Panc1 (cell line): ENCODE measurements around the gene CLCNKA. TPM values are rescaled to one million over a fixed set of nuclear protein-coding genes. Genes with fewer than 3 reads are reported as not detected.

Experiments used
- ATAC-seq: fragments of 200-7000 bp; cut with Tn5 transposase; 2 replicates; pipeline ENCODE4 v1.9.1; 2020; ENCODE audit warnings: mild to moderate bottlenecking, moderate library complexity
- BruUV-seq: library from RNA; stranded (reverse); fragments of 400-500 nt; replicated peaks from 2 replicates; lab custom pipeline; 2021; lab: Mats Ljungman, UMichigan
- CTCF ChIA-PET: fragments of 300-600 bp; sonication (Branson Sonifier 250); formaldehyde crosslinking; loops from one replicate; lab custom pipeline; 2022; ENCODE audit warnings: antibody characterized with exemption; lab: Charles Lee
- POLR2A ChIA-PET: fragments of 300-600 bp; sonication (Branson Sonifier 250); formaldehyde crosslinking; loops from one replicate; lab custom pipeline; 2022; ENCODE audit warnings: antibody characterized with exemption; lab: Charles Lee
- DNase-seq: peaks from one replicate; pipeline ENCODE4 v3.0.0-alpha.2; 2010; ENCODE audit warnings: low read depth, low spot score
- H3K27ac ChIP-seq: 2 replicates; pipeline ENCODE4 v1.5.1; 2011; ENCODE audit warnings: mild to moderate bottlenecking, low read length, inconsistent platforms
- H3K27me3 ChIP-seq: fragments of 200-500 bp; sonication (Bioruptor generic); 2 replicates; pipeline ENCODE4 v1.6.0; 2014; ENCODE audit warnings: low read length, inconsistent platforms; ENCODE audit not compliant: control insufficient read depth, insufficient read depth
- H3K36me3 ChIP-seq: fragments of 200-500 bp; sonication (Bioruptor generic); 2 replicates; pipeline ENCODE4 v1.5.1; 2014; ENCODE audit warnings: inconsistent platforms, mild to moderate bottlenecking, low read length, moderate library complexity; ENCODE audit not compliant: control insufficient read depth, insufficient read depth
- H3K4me1 ChIP-seq: 2 replicates; pipeline ENCODE4 v1.5.1; 2011; ENCODE audit warnings: inconsistent platforms, mild to moderate bottlenecking, low read length, moderate library complexity; ENCODE audit not compliant: control insufficient read depth, insufficient read depth
- H3K4me3 ChIP-seq, 2 experiments: 2 replicates each; pipeline ENCODE4 v1.5.1; 2011 to 2012; ENCODE audit warnings: low read depth in 2 of 2, low read length in 2 of 2, mild to moderate bottlenecking in 2 of 2, inconsistent platforms in 1 of 2, moderate library complexity in 1 of 2
- H3K9me3 ChIP-seq: fragments of 200-500 bp; sonication (Bioruptor generic); 2 replicates; pipeline ENCODE4 v1.5.1; 2014; ENCODE audit warnings: low read depth, mild to moderate bottlenecking, inconsistent platforms, low read length, moderate library complexity; ENCODE audit not compliant: control insufficient read depth, insufficient read depth
- POLR2AphosphoS5 ChIP-seq: IDR thresholded peaks from 2 replicates; pipeline ENCODE4 v1.6.1; 2012; ENCODE audit warnings: mild to moderate bottlenecking, low read depth, low read length, moderate library complexity
- SIN3A ChIP-seq: IDR thresholded peaks from 2 replicates; pipeline ENCODE4 v1.6.1; 2012; ENCODE audit warnings: low read depth, mild to moderate bottlenecking, low read length, moderate library complexity, borderline replicate concordance; ENCODE audit not compliant: insufficient read depth
- TCF7L2 ChIP-seq: IDR thresholded peaks from 2 replicates; pipeline ENCODE4 v1.6.1; 2011; ENCODE audit warnings: mild to moderate bottlenecking, low read depth, low read length, inconsistent platforms
- in situ Hi-C: cut with HindIII; loops from 2 replicates; pipeline ENCODE4 v1.10.0; 2016; ENCODE audit warnings: low sequenced_read_pairs, low pct_unique_long_range_greater_than_20kb
- intact Hi-C: fragments of 100-400 bp; cut with micrococcal nuclease; formaldehyde crosslinking; loops from one replicate; pipeline ENCODE4 v1.10.0; 2022; ENCODE audit not compliant: unreplicated experiment
- total RNA-seq: library from RNA; stranded (reverse); gene quantifications from one replicate; pipeline ENCODE4 v1.2.1, GENCODE V29; 2021; ENCODE audit not compliant: unreplicated experiment
- TF ChIP-seq, protein P1 (sequence below), 2 experiments: IDR thresholded peaks; 2 replicates each; pipeline ENCODE4 v1.6.1; 2011 to 2012; ENCODE audit warnings: low read depth in 2 of 2, control low read depth in 1 of 2, low read length in 1 of 2, mild to moderate bottlenecking in 1 of 2, moderate library complexity in 1 of 2; ENCODE audit not compliant: insufficient read depth in 1 of 2
- TF ChIP-seq, protein P2 (sequence below): fragments of 450-650 bp; IDR thresholded peaks from 2 replicates; pipeline ENCODE4 v1.5.1; 2017; ENCODE audit warnings: mild to moderate bottlenecking

CLCNKA gene
- total RNA-seq, 1 experiment from 2014 or later, result 0.57 TPM

DNA sequence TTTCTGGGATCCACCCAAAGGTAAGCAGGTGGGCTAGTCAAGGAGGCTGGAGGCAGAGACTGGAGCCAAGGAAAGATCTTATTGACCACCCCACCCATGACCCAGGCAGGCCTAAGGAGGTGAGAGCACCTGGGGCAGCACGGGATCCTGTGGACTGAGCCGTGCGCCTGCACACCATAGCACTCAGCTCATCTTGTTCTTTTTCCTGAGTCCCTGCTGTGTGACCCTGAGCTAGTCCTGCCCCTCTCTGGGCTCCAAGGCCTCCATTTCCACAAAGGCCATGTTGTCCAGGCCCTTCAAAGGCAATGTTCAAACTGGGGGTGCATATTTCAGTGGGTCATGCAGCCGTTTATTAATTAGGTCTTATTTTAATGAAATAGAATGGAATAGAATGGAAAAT, 44.4 kb downstream of the CLCNKA start:
- TF ChIP-seq SIN3A (no peak), POLR2AphosphoS5 (no peak), TCF7L2 (no peak)
- TF ChIP-seq, protein P1, sequence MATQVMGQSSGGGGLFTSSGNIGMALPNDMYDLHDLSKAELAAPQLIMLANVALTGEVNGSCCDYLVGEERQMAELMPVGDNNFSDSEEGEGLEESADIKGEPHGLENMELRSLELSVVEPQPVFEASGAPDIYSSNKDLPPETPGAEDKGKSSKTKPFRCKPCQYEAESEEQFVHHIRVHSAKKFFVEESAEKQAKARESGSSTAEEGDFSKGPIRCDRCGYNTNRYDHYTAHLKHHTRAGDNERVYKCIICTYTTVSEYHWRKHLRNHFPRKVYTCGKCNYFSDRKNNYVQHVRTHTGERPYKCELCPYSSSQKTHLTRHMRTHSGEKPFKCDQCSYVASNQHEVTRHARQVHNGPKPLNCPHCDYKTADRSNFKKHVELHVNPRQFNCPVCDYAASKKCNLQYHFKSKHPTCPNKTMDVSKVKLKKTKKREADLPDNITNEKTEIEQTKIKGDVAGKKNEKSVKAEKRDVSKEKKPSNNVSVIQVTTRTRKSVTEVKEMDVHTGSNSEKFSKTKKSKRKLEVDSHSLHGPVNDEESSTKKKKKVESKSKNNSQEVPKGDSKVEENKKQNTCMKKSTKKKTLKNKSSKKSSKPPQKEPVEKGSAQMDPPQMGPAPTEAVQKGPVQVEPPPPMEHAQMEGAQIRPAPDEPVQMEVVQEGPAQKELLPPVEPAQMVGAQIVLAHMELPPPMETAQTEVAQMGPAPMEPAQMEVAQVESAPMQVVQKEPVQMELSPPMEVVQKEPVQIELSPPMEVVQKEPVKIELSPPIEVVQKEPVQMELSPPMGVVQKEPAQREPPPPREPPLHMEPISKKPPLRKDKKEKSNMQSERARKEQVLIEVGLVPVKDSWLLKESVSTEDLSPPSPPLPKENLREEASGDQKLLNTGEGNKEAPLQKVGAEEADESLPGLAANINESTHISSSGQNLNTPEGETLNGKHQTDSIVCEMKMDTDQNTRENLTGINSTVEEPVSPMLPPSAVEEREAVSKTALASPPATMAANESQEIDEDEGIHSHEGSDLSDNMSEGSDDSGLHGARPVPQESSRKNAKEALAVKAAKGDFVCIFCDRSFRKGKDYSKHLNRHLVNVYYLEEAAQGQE (IDR thresholded peaks at IDR 0.05; ENCODE audit: insufficient read depth in 1 of 2, low read depth in 2 of 2, low read length in 1 of 2), result no peak
- TF ChIP-seq, protein P2, sequence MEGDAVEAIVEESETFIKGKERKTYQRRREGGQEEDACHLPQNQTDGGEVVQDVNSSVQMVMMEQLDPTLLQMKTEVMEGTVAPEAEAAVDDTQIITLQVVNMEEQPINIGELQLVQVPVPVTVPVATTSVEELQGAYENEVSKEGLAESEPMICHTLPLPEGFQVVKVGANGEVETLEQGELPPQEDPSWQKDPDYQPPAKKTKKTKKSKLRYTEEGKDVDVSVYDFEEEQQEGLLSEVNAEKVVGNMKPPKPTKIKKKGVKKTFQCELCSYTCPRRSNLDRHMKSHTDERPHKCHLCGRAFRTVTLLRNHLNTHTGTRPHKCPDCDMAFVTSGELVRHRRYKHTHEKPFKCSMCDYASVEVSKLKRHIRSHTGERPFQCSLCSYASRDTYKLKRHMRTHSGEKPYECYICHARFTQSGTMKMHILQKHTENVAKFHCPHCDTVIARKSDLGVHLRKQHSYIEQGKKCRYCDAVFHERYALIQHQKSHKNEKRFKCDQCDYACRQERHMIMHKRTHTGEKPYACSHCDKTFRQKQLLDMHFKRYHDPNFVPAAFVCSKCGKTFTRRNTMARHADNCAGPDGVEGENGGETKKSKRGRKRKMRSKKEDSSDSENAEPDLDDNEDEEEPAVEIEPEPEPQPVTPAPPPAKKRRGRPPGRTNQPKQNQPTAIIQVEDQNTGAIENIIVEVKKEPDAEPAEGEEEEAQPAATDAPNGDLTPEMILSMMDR, result no peak
- H3K4me1 ChIP-seq, result peaks cover 3% of the 10 kb centered on the region; the same call in 1 of the 2 replicates
- H3K27ac ChIP-seq, result no peak overlapping the region
- CTCF ChIA-PET, result no interaction called here
- POLR2A ChIA-PET, result no interaction called here
- no peak for ATAC-seq
- H3K9me3 ChIP-seq, result no peaks in the 10 kb centered on the region
- no TSS peak for BruUV-seq
- H3K27me3 ChIP-seq, result no peaks in the 10 kb centered on the region
- no peaks in the 10 kb centered on the region for H3K36me3 ChIP-seq
- intact Hi-C loops, result no loop called here
- no peak overlapping the region for H3K4me3 ChIP-seq
- no peak for DNase-seq
- in situ Hi-C loops, result no loop called here

DNA sequence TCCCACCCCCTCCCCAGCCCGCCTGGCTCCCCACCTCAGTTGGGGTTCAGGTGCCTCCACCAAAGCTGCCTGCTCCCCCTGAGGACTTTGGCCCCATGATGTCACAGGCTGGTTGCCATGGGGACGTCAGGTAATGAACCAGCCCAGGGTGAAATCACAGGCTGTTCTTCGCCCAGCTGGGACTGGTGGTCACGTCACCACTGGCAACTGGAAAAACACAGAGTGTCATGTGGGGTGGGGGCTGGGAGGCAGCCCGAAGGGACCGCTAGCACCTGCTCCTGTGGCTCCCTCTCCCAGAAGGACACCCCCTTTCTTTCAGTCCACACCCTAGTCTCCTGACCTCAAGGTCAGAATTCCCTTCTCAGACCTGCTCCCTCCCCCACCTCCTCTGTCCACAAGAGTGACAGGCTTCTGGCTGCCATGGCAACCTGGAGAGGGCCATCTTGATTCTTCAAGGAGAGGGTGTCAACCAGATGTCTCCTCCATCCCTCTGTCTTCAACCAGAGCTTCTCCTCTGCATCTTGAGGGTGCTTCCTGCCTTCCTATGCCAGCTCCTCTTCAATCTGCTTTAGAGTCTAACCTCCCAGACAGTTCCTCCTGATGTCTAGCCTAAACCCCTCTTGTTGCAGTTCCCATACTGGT, 45.4 kb downstream of the CLCNKA start:
- TF ChIP-seq, protein P2, result no peak
- TF ChIP-seq, protein P1 (IDR thresholded peaks at IDR 0.05; ENCODE audit: insufficient read depth in 1 of 2, low read depth in 2 of 2, low read length in 1 of 2), result no peak
- no peak for TF ChIP-seq POLR2AphosphoS5
- TF ChIP-seq SIN3A, result no peak
- no peak for TF ChIP-seq TCF7L2
- intact Hi-C loops, result no loop called here
- no peaks in the 10 kb centered on the region for H3K9me3 ChIP-seq
- POLR2A ChIA-PET, result no interaction called here
- DNase-seq (no peak), ATAC-seq (no peak)
- no peak overlapping the region for H3K4me3 ChIP-seq
- H3K4me1 ChIP-seq, result peaks cover 3% of the 10 kb centered on the region; the same call in 1 of the 2 replicates
- H3K36me3 ChIP-seq, result no peaks in the 10 kb centered on the region
- in situ Hi-C loops, result no loop called here
- no TSS peak for BruUV-seq
- CTCF ChIA-PET, result interaction anchor here (0.6 to 1.4 kb wide), 3 partner anchors 11 to 110 kb away, joined by 3 to 6 read pairs (median 5); no protein-coding TSS in a partner anchor
- H3K27ac ChIP-seq, result no peak overlapping the region
- no peaks in the 10 kb centered on the region for H3K27me3 ChIP-seq
